Gastrocnemius medialis (tissue), 4 donors: ENCODE measurements around the gene UBL4A. TPM values are rescaled to one million over a fixed set of nuclear protein-coding genes. Genes with fewer than 3 reads are reported as not detected.

Experiments
- ATAC-seq, 2 donors: fragments of 150-250 bp; one replicate each; pipeline ENCODE4 v1.9.1; 2016
- DNase-seq, 2 donors: peaks; one replicate each; pipeline ENCODE4 v3.0.0-alpha.2; 2019
- H3K27ac ChIP-seq, 4 donors: fragments of 200-600 bp; sonication (generic); 1 replicate in 1 of 4; 2 replicates in 3 of 4; pipeline ENCODE4 v1.5.1; 2016 to 2018; ENCODE audit warnings: mild to moderate bottlenecking in 2 of 4, moderate library complexity in 1 of 4
- H3K27me3 ChIP-seq, 3 donors: fragments of 200-600 bp; sonication (generic) in 2 of 3; 1 replicate in 1 of 3; 2 replicates in 2 of 3; pipeline versions ENCODE4 v1.5.1 to v1.6.0; 2016 to 2019; ENCODE audit warnings: mild to moderate bottlenecking in 1 of 3, moderate library complexity in 1 of 3
- H3K36me3 ChIP-seq, 2 donors: fragments of 200-600 bp; sonication (generic) in 1 of 2; one replicate each; pipeline ENCODE4 v1.5.1; 2017 to 2018
- H3K4me1 ChIP-seq, 2 donors: fragments of 200-600 bp; sonication (generic) in 1 of 2; one replicate each; pipeline ENCODE4 v1.5.1; 2016 to 2017; ENCODE audit warnings: mild to moderate bottlenecking in 2 of 2
- H3K4me3 ChIP-seq, 4 donors: fragments of 200-600 bp; sonication (generic) in 3 of 4; 1 replicate in 1 of 4; 2 replicates in 3 of 4; pipeline ENCODE4 v1.5.1; 2016 to 2019; ENCODE audit warnings: mild to moderate bottlenecking in 2 of 4
- H3K9me3 ChIP-seq, 3 donors: fragments of 200-600 bp; sonication (generic) in 2 of 3; 1 replicate in 1 of 3; 2 replicates in 2 of 3; pipeline ENCODE4 v1.5.1; 2016 to 2019
- POLR2A ChIP-seq, 2 donors: fragments of 450-650 bp; IDR thresholded peaks; one replicate each; pipeline ENCODE4 v1.6.1; 2017; ENCODE audit warnings: antibody characterized with exemption in 2 of 2, mild to moderate bottlenecking in 2 of 2, moderate library complexity in 2 of 2
- in situ Hi-C, 4 donors: fragments of 200-750 bp; cut with MboI; loops; one replicate each; pipeline versions ENCODE4 v1.15.0 to v1.8.0; 2017; ENCODE audit warnings: low sequenced_read_pairs in 4 of 4
- intact Hi-C: fragments of 100-400 bp; cut with DNase I; formaldehyde crosslinking; loops from one replicate; pipeline ENCODE4 v1.15.1; 2023; ENCODE audit warnings: low total_unique reads
- total RNA-seq, 4 donors: library from RNA; depleted of rRNA; stranded (reverse); fragments of >200 nt; gene quantifications; one replicate each; pipeline versions ENCODE4 v1.1.0 to v1.2.3, GENCODE V29; 2016
- TF ChIP-seq, protein P1 (sequence below), 5 experiments: fragments of 450-650 bp in 3 of 5; fragments of 200-600 bp in 2 of 5; sonication (generic) in 2 of 5; IDR thresholded peaks in 4 of 5; conservative IDR thresholded peaks in 1 of 5; 1 replicate in 4 of 5; 2 replicates in 1 of 5; pipeline ENCODE4 v1.5.1; 2016 to 2019; ENCODE audit warnings: antibody characterized with exemption in 5 of 5, mild to moderate bottlenecking in 3 of 5, moderate library complexity in 3 of 5

Gene UBL4A
- total RNA-seq, 4 donors from 2014 or later, result 54.6 to 116 (median 79.8) TPM

DNA sequence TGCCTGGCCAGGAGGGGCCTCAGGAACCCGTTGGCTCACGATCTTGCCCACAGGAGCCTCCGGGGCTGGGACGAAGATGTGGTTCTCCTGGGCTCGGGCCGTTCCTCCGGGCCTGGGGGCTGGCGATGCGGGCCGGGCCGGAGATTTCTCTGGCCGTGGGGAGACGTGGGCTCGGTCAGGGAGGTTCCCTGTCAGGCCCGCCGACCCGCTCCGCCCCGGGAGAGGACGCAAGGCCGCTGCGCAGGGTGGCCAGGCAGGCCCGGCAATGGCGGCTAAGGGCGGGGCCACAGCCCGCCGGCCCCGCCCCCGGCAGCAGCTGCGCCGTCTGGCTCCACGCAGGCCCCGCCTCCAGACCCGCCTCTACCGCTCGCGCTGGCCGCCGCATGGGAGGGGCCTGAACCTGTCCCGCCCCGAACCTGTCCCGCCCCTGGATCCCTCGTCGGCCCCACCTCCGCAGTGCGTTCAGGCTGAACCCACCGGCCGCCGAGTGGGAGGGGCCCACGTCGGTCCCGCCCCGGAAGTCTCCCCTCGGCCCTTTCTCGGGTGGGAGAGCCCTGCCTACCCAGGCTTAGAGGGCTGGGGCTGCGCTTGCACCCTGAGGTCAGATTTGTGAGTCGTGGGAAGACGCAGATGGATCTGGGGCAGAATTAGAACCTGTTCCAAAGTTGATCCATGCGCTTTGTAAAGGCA, 29.7 kb upstream of the UBL4A start, which contains the start of gene FAM3A:
Gene FAM3A (minus strand): TSS at position 267 of the 690 bp plus-strand sequence. CDS start 460 bp downstream, outside the sequence.
- Histone ChIP-seq H3K4me3 (peak within 1 kb of the TSS; percentile 68 to 89 (median 72)), H3K27ac (peak within 1 kb of the TSS; percentile 88 to 96 (median 95)), H3K36me3 (no peaks in the 10 kb centered on the region), H3K9me3 (no peaks in the 10 kb centered on the region), H3K4me1 (peaks cover 0 to 12% of the 10 kb centered on the region in 2 donors), H3K27me3 (no peaks in the 10 kb centered on the region)
- in situ Hi-C loops (no loop called here), intact Hi-C loops (loop anchor here (1.0 to 10.0 kb wide), 4 partner anchors 26 to 591 kb away; partner anchors contain the start of genes ARHGAP4, LAGE3, RPL10 and SLC10A3)
- peak; percentile 88 to 89 for TF ChIP-seq POLR2A (IDR thresholded peaks at IDR 0.05)
- TF ChIP-seq, protein P1, sequence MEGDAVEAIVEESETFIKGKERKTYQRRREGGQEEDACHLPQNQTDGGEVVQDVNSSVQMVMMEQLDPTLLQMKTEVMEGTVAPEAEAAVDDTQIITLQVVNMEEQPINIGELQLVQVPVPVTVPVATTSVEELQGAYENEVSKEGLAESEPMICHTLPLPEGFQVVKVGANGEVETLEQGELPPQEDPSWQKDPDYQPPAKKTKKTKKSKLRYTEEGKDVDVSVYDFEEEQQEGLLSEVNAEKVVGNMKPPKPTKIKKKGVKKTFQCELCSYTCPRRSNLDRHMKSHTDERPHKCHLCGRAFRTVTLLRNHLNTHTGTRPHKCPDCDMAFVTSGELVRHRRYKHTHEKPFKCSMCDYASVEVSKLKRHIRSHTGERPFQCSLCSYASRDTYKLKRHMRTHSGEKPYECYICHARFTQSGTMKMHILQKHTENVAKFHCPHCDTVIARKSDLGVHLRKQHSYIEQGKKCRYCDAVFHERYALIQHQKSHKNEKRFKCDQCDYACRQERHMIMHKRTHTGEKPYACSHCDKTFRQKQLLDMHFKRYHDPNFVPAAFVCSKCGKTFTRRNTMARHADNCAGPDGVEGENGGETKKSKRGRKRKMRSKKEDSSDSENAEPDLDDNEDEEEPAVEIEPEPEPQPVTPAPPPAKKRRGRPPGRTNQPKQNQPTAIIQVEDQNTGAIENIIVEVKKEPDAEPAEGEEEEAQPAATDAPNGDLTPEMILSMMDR (IDR thresholded peaks at IDR 0.05 in 4 of 5, conservative IDR thresholded peaks at IDR 0.05 in 1 of 5), result no peak
- DNase-seq (peak; percentile 93), ATAC-seq (peak; percentile 86 to 92)

DNA sequence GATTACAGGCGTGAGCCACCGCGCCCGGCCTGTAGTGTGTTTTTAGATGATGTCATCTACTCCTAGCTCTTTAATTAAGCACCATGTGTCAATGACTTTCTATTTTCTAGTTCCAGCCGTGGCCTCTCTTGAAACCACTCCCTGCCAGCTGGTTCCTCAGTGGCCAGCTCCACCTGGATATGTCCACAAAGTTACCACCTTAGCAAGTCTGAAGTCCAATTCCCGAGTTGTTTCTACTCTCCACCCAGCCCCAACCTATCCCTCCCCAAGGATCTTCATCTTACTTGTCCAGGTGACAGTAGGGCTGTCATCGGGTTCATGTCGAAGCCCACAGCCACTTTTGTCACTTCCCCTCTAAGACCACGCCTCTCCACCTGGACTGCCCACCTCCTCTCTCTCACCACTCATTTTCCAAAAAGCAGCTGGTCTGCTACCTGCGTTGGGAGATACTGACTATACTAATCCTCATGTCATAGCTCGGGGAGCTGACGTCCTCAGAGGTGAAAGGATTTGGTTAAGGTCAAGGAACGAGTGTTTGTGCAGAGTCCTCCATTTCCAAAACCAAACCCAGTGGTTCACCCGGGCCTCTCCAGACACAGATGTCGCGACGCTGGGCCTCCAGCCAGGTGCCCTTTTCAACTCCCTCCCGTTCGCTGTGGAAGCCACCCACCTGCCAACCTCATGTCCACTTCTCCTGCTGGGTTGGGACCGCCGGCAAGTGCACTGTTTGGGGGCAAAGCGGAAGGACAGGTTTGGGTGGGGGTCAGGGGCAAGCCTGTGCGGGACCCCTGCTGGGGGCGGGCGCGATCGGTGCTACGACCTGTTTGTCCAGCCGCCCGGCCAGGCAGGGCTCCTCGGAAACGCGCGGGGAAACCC, 28.9 kb upstream of the UBL4A start:
- H3K27ac ChIP-seq, result peak overlapping the region; percentile 88 to 96 (median 95)
- H3K4me3 ChIP-seq, result peak overlapping the region; percentile 68 to 89 (median 72)
- in situ Hi-C loops, result no loop called here
- peaks cover 0 to 12% of the 10 kb centered on the region in 2 donors for H3K4me1 ChIP-seq
- DNase-seq (peak in 1 of 2 donors; percentile 38), ATAC-seq (peak; percentile 25 to 42)
- TF ChIP-seq, protein P1 (IDR thresholded peaks at IDR 0.05 in 4 of 5, conservative IDR thresholded peaks at IDR 0.05 in 1 of 5), result no peak
- TF ChIP-seq POLR2A (IDR thresholded peaks at IDR 0.05), result no peak
- H3K36me3 ChIP-seq, result no peaks in the 10 kb centered on the region
- intact Hi-C loops, result loop anchor here (5.0 to 10.0 kb wide), 2 partner anchors 118 to 591 kb away; partner anchors contain the start of genes ARHGAP4 and RPL10
- no peaks in the 10 kb centered on the region for H3K9me3 ChIP-seq
- no peaks in the 10 kb centered on the region for H3K27me3 ChIP-seq

DNA sequence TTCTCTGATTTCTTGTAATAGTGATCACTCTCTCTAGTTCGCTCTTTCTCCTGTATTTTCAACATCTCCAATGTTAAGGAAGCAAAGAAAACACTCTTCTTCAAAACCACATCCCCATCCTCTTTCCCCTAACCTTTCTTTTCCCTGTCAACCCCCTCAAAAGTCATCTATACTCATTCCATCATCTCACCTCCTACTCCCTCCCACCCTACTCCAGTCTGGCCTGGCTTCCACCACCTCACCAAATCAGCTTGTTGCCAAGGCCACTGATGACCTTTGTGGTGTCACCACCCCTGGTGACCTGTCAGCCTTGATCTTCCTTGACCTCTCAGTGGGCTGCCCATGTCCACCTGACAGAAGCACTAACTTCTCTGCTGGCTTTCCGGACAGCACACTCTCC, 27.3 kb upstream of the UBL4A start:
- H3K9me3 ChIP-seq, result no peaks in the 10 kb centered on the region
- no peak for DNase-seq
- no peaks in the 10 kb centered on the region for H3K36me3 ChIP-seq
- in situ Hi-C loops (no loop called here), intact Hi-C loops (loop anchor here (10.0 kb wide), 1 partner anchor 589 kb away; the partner anchor contains the start of gene ARHGAP4)
- H3K4me1 ChIP-seq, result peaks cover 0 to 12% of the 10 kb centered on the region in 2 donors
- no peak overlapping the region for H3K27ac ChIP-seq
- TF ChIP-seq POLR2A (IDR thresholded peaks at IDR 0.05), result no peak
- TF ChIP-seq, protein P1 (IDR thresholded peaks at IDR 0.05 in 4 of 5, conservative IDR thresholded peaks at IDR 0.05 in 1 of 5), result no peak
- no peaks in the 10 kb centered on the region for H3K27me3 ChIP-seq
- no peak overlapping the region for H3K4me3 ChIP-seq
- ATAC-seq, result no peak

DNA sequence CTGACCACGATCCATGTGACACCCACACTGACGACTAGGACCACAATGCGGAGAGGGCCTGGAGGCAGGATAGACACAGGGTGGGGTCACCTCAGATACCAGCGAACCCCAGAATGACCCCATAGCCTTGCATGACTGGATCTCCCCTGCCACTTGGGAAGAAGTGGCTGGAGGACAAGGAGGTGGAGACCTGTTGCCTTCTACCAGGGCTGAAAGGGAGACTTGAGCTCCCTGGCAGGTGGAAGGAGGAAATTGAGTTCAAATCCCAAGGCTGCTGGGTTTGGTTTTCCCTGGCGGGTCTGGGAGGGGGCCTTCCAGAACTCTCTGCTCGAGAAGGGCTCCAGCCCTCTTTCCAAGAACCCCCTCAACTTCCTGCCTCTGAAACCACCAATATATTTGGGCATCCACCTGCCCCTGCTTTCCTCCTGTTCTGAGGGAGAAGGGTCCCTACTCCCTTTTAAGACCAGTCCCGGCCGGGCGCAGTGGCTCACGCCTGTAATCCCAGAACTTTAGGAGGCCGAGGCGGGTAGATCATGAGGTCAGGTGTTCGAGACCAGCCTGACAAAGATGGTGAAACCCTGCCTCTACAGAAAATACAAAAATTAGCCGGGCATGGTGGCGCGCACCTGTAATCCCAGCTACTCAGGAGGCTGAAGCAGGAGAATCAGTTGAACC, 26.6 kb upstream of the UBL4A start:
- TF ChIP-seq, protein P1 (IDR thresholded peaks at IDR 0.05 in 4 of 5, conservative IDR thresholded peaks at IDR 0.05 in 1 of 5), result no peak
- no peak for TF ChIP-seq POLR2A (IDR thresholded peaks at IDR 0.05)
- no peak for DNase-seq
- in situ Hi-C loops (no loop called here), intact Hi-C loops (loop anchor here (10.0 kb wide), 1 partner anchor 588 kb away; the partner anchor contains the start of gene ARHGAP4)
- H3K4me1 ChIP-seq, result peaks cover 0 to 12% of the 10 kb centered on the region in 2 donors
- no peaks in the 10 kb centered on the region for H3K27me3 ChIP-seq
- H3K27ac ChIP-seq, result no peak overlapping the region
- no peaks in the 10 kb centered on the region for H3K36me3 ChIP-seq
- no peaks in the 10 kb centered on the region for H3K9me3 ChIP-seq
- no peak overlapping the region for H3K4me3 ChIP-seq
- ATAC-seq, result no peak
